Body of pancreas (tissue), 4 donors: Measurements from ENCODE around the gene PXDC1. TPM values are rescaled to one million over a fixed set of nuclear protein-coding genes. Genes with fewer than 3 reads are reported as not detected.
A peak's percentile ranks its signal among the peaks of the same experiment; 100 is the strongest.

ENCODE experiments used
- ATAC-seq: fragments of 150-250 bp; one replicate; pipeline ENCODE4 v1.9.1; 2016
- DNase-seq, 4 donors: peaks; one replicate each; pipeline ENCODE4 v3.0.0-alpha.2; 2019
- H3K27ac ChIP-seq, 4 donors: fragments of 200-600 bp; sonication (generic); 1 replicate in 3 of 4; 2 replicates in 1 of 4; pipeline versions ENCODE4 v1.5.1 to v1.6.1; 2016 to 2019; ENCODE audit warnings: mild to moderate bottlenecking in 1 of 4, mixed read lengths in 1 of 4, moderate library complexity in 1 of 4
- H3K27me3 ChIP-seq, 2 donors: fragments of 200-600 bp; sonication (generic); one replicate each; pipeline ENCODE4 v1.6.0; 2016; ENCODE audit warnings: mild to moderate bottlenecking in 1 of 2
- H3K36me3 ChIP-seq, 2 donors: fragments of 200-600 bp; sonication (generic); replicated peaks in 1 of 2; 2 replicates each; pipeline ENCODE4 v1.5.1; 2016; ENCODE audit warnings: low read depth in 2 of 2; ENCODE audit not compliant: insufficient read depth in 1 of 2
- H3K4me1 ChIP-seq: fragments of 200-600 bp; sonication (generic); one replicate; pipeline ENCODE4 v1.6.0; 2016
- H3K4me3 ChIP-seq, 2 donors: fragments of 200-600 bp; sonication (generic); 1 replicate in 1 of 2; 2 replicates in 1 of 2; pipeline ENCODE4 v1.5.1; 2016 to 2019
- H3K9me3 ChIP-seq, 3 donors: fragments of 200-600 bp; sonication (generic); 1 replicate in 2 of 3; 2 replicates in 1 of 3; pipeline ENCODE4 v1.5.1; 2016
- CTCF ChIP-seq, 7 experiments: fragments of 450-650 bp in 4 of 7; fragments of 200-600 bp in 3 of 7; sonication (generic) in 3 of 7; IDR thresholded peaks; one replicate each; pipeline ENCODE4 v1.5.1; 2016 to 2019; ENCODE audit warnings: antibody characterized with exemption in 7 of 7
- POLR2A ChIP-seq, 3 donors: fragments of 450-650 bp; IDR thresholded peaks; one replicate each; pipeline ENCODE4 v1.6.1; 2016; ENCODE audit warnings: antibody characterized with exemption in 3 of 3, mild to moderate bottlenecking in 2 of 3
- WGBS, 2 donors: methylation state at CpG; one replicate each; pipeline ENCODE4 v1.1.5; 2017; 5-methylcytosine and 5-hydroxymethylcytosine counted together
- intact Hi-C: fragments of 100-400 bp; cut with DNase I; formaldehyde crosslinking; loops from one replicate; pipeline ENCODE4 v1.15.1; 2023
- total RNA-seq, 2 donors: library from RNA; depleted of rRNA; stranded (reverse); fragments of >200 nt; gene quantifications; one replicate each; pipeline ENCODE4 v1.1.0, GENCODE V29; 2016

PXDC1 gene
- total RNA-seq, 2 donors from 2014 or later: 30.9 to 35.6 TPM

- Histone ChIP-seq H3K27ac (no peak overlapping the region), H3K4me3 (no peak overlapping the region), H3K27me3 (no peaks in the 10 kb centered on the region), H3K4me1 (peaks cover 43% of the 10 kb centered on the region), H3K9me3 (no peaks in the 10 kb centered on the region), H3K36me3 (no peaks in the 10 kb centered on the region)
- ATAC-seq (no peak), DNase-seq (no peak)
- TF ChIP-seq CTCF (IDR thresholded peaks at IDR 0.05) (no peak), POLR2A (IDR thresholded peaks at IDR 0.05) (no peak)
- intact Hi-C loops: loop anchor here (5.0 kb wide), 2 partner anchors 142 to 187 kb away; no protein-coding TSS in a partner anchor
- 87 to 97% methylated on average over 4 of the region's 4 CpGs for WGBS, 2 donors
Observed at GRCh38 chr6:3745566-3746118, 5.9 kb downstream of the PXDC1 start.

GRCh38 chr6:3744901-3745470 is 6.5 kb downstream of the PXDC1 start:
- Histone ChIP-seq H3K4me1 (peaks cover 36% of the 10 kb centered on the region), H3K27ac (no peak overlapping the region), H3K27me3 (no peaks in the 10 kb centered on the region), H3K36me3 (no peaks in the 10 kb centered on the region), H3K9me3 (no peaks in the 10 kb centered on the region), H3K4me3 (no peak overlapping the region)
- ATAC-seq: no peak
- DNase-seq: no peak
- 92 to 95% methylated on average over 18 to 20 of the region's 20 CpGs for WGBS, 2 donors
- intact Hi-C loops: loop anchor here (5.0 kb wide), 3 partner anchors 142 to 247 kb away; no protein-coding TSS in a partner anchor
- TF ChIP-seq POLR2A (IDR thresholded peaks at IDR 0.05) (no peak), CTCF (IDR thresholded peaks at IDR 0.05) (no peak)

- WGBS, 2 donors: 86 to 87% methylated on average over 19 of the region's 19 CpGs
- intact Hi-C loops: loop anchor here (5.0 kb wide), 1 partner anchor 248 kb away; no protein-coding TSS in a partner anchor
- H3K9me3 ChIP-seq: no peaks in the 10 kb centered on the region
- no peak for ATAC-seq
- TF ChIP-seq POLR2A (IDR thresholded peaks at IDR 0.05): no peak
- DNase-seq: no peak
- H3K4me1 ChIP-seq: peaks cover 30% of the 10 kb centered on the region
- no peaks in the 10 kb centered on the region for H3K27me3 ChIP-seq
- no peaks in the 10 kb centered on the region for H3K36me3 ChIP-seq
- no peak overlapping the region for H3K27ac ChIP-seq
- H3K4me3 ChIP-seq: no peak overlapping the region
Observed at GRCh38 chr6:3744211-3744900, 7.2 kb downstream of the PXDC1 start.

- no peak for ATAC-seq
- H3K9me3 ChIP-seq: no peaks in the 10 kb centered on the region
- DNase-seq: no peak
- TF ChIP-seq POLR2A (IDR thresholded peaks at IDR 0.05): no peak
- no peak for TF ChIP-seq CTCF (IDR thresholded peaks at IDR 0.05)
- no peak overlapping the region for H3K4me3 ChIP-seq
- WGBS, 2 donors: 92 to 97% methylated on average over 10 of the region's 10 CpGs
- no peaks in the 10 kb centered on the region for H3K27me3 ChIP-seq
- intact Hi-C loops: loop anchor here (5.0 kb wide), 1 partner anchor 249 kb away; no protein-coding TSS in a partner anchor
- H3K36me3 ChIP-seq: no peaks in the 10 kb centered on the region
- peak overlapping the region in 3 of 4 donors; percentile 15 to 63 (median 57) for H3K27ac ChIP-seq
- H3K4me1 ChIP-seq: peaks cover 22% of the 10 kb centered on the region
Observed at GRCh38 chr6:3743541-3743940, 8.0 kb downstream of the PXDC1 start.
